Neural progenitor cell (in vitro differentiated cells): ENCODE data around the gene IRS2. TPM values are rescaled to one million over a fixed set of nuclear protein-coding genes. Genes with fewer than 3 reads are reported as not detected.
A peak's percentile ranks its signal among the peaks of the same experiment; 100 is the strongest.

Experiments used
- DNase-seq: peaks from one replicate; pipeline ENCODE4 v3.0.0-alpha.2; 2016; ENCODE audit warnings: low spot score
- H2AFZ ChIP-seq: fragments of 200-600 bp; sonication (generic); replicated peaks from 2 replicates; pipeline ENCODE4 v1.6.1; 2016; ENCODE audit warnings: antibody characterized with exemption
- H3F3A ChIP-seq: fragments of 200-600 bp; sonication (generic); 2 replicates; pipeline ENCODE4 v1.6.1; 2016; ENCODE audit warnings: antibody characterized with exemption, low read depth
- H3K27ac ChIP-seq: fragments of 200-600 bp; sonication (generic); 2 replicates; pipeline ENCODE4 v1.5.1; 2016; ENCODE audit warnings: mild to moderate bottlenecking
- H3K27me3 ChIP-seq: fragments of 200-600 bp; sonication (generic); 2 replicates; pipeline ENCODE4 v1.6.1; 2016; ENCODE audit warnings: mild to moderate bottlenecking, moderate library complexity
- H3K36me3 ChIP-seq: fragments of 200-600 bp; sonication (generic); 2 replicates; pipeline ENCODE4 v1.5.1; 2016
- H3K4me1 ChIP-seq: fragments of 200-600 bp; sonication (generic); 2 replicates; pipeline ENCODE4 v1.6.1; 2016; ENCODE audit warnings: mixed run types
- H3K4me2 ChIP-seq: fragments of 200-600 bp; sonication (generic); 2 replicates; pipeline ENCODE4 v1.6.1; 2016
- H3K4me3 ChIP-seq: fragments of 200-600 bp; sonication (generic); 2 replicates; pipeline ENCODE4 v1.5.1; 2016
- H3K79me2 ChIP-seq: fragments of 200-600 bp; sonication (generic); 2 replicates; pipeline ENCODE4 v1.6.1; 2016; ENCODE audit warnings: low read depth
- H3K9ac ChIP-seq: fragments of 200-600 bp; sonication (generic); 2 replicates; pipeline ENCODE4 v1.6.1; 2016
- H3K9me3 ChIP-seq: fragments of 200-600 bp; sonication (generic); 2 replicates; pipeline ENCODE4 v1.5.1; 2016; ENCODE audit warnings: low read depth
- H4K20me1 ChIP-seq: fragments of 200-600 bp; sonication (generic); 2 replicates; pipeline ENCODE4 v1.6.1; 2016; ENCODE audit warnings: low read depth
- H3K27ac Mint-ChIP-seq: 3 replicates; pipeline ENCODE4 v1.8.0; 2021; ENCODE audit warnings: mixed read lengths
- H3K27me3 Mint-ChIP-seq: 2 replicates; pipeline ENCODE4 v1.8.0; 2022; ENCODE audit warnings: low read depth, mild to moderate bottlenecking, inconsistent platforms, moderate library complexity, mixed read lengths; ENCODE audit not compliant: insufficient read depth
- H3K36me3 Mint-ChIP-seq: 3 replicates; pipeline ENCODE4 v1.8.0; 2021; ENCODE audit warnings: mixed read lengths
- H3K4me1 Mint-ChIP-seq: 3 replicates; pipeline ENCODE4 v1.8.0; 2021; ENCODE audit warnings: mixed read lengths
- H3K4me3 Mint-ChIP-seq: 3 replicates; pipeline ENCODE4 v1.8.0; 2021; ENCODE audit warnings: mild to moderate bottlenecking, moderate library complexity, mixed read lengths
- H3K9me3 Mint-ChIP-seq: 3 replicates; pipeline ENCODE4 v1.8.0; 2020; ENCODE audit warnings: mixed read lengths
- CTCF ChIP-seq: fragments of 200-600 bp; sonication (generic); IDR thresholded peaks from 2 replicates; pipeline ENCODE4 v1.5.1; 2017; ENCODE audit warnings: antibody characterized with exemption, mild to moderate bottlenecking
- EZH2 ChIP-seq: fragments of 200-600 bp; sonication (generic); IDR thresholded peaks from 2 replicates; pipeline ENCODE4 v1.6.1; 2017; ENCODE audit warnings: antibody characterized with exemption, mild to moderate bottlenecking, moderate library complexity
- EZH2phosphoT487 ChIP-seq: fragments of 200-600 bp; sonication (generic); IDR thresholded peaks from 2 replicates; pipeline ENCODE4 v1.6.1; 2017; ENCODE audit warnings: antibody characterized with exemption
- total RNA-seq: library from RNA; depleted of rRNA; stranded (reverse); fragments of >200 nt; gene quantifications from 2 replicates; pipeline ENCODE4 v1.2.3, GENCODE V29; 2015; ENCODE audit warnings: low replicate concordance

Gene IRS2
- total RNA-seq, 1 donor from 2014 or later: 4.2 TPM

DNA sequence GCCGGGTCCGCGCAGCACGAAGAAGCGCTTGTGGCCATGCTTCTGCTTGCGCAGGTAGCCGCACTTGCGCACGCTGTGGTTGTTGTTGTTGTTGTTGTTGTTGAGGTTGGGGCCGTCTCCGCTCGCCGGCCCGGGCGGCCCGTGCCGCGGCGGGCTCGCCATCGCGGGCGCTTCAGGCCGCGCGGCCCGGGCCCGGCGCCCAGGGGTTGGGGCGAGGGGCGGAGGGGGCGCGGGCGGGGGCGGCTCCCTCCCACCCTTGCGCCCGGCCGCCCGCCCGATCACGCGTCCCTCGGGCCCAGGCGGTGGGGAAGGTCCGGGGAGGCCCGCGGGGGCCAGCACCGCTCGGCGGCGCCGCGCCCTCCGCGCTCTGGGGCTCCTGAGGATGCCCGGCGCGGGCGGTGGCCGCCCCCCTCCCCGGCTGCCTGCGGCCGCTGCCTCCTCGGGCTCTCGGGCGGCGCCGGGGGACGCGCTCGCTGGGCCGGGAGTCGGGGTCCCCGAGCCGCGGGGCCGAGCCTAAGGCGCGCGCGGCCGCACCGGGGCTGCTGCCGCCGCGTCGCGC lies 412 bp downstream of the IRS2 start:
- Histone ChIP-seq H3K9me3 (no peaks in the 10 kb centered on the region), H3K27ac (no peak overlapping the region), H3K4me2 (peak overlapping the region; percentile 77), H4K20me1 (peaks cover 36% of the 10 kb centered on the region), H3K27me3 (peaks cover 27% of the 10 kb centered on the region), H3F3A (peaks cover 21% of the 10 kb centered on the region), H3K9ac (no peak overlapping the region), H3K79me2 (peaks cover 33% of the 10 kb centered on the region), H3K4me1 (peaks cover 12% of the 10 kb centered on the region), H3K36me3 (no peaks in the 10 kb centered on the region), H2AFZ (peak overlapping the region; percentile 87), H3K4me3 (peak overlapping the region; percentile 95)
- Mint-ChIP-seq H3K36me3 (peaks cover 9% of the 10 kb centered on the region), H3K27me3 (peaks cover 2% of the 10 kb centered on the region), H3K9me3 (no peaks in the 10 kb centered on the region), H3K4me3 (peak overlapping the region; percentile 81), H3K4me1 (peaks cover 11% of the 10 kb centered on the region), H3K27ac (no peak overlapping the region)
- no peak for DNase-seq
- no peak for TF ChIP-seq EZH2
- no peak for TF ChIP-seq EZH2phosphoT487

DNA sequence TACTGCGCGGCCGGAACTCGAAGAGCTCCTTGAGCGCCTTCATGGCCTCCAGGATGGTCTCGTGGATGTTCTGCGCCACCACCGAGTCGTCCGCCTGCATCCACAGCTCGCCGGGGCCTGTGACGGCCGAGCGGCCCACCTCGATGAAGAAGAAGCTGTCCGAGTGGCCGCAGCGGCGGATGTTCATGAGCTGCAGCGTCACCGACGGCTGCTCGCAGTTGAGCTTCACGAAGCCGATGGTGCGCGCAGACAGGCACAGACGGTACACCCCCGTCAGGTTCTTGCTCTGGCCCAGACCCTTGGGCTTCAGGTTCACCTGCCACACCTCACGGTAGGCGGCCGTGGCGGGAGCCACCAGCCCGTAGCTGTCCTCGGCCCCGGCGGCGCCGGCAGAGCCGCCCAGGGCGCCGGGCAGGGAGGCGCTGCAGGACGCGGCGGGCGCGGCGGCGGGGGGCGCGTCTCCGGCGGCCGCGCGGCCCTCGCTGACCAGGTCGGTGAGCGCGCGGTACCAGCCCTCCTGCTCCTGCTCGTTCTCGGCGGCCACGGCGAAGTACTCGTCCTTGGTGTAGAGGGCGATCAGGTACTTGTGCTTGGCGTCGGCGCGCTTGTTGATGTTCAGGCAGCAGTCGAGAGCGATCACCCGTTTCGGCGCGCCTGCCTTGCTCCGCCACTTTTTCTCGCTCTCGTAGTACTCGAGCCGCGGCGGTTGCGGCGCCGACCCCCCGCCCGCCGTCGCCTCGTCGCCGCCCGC lies 1.1 kb downstream of the IRS2 start:
- Histone ChIP-seq H3K36me3 (no peaks in the 10 kb centered on the region), H3K9ac (no peak overlapping the region), H3K79me2 (peaks cover 40% of the 10 kb centered on the region), H3K4me3 (peak overlapping the region; percentile 95), H3K4me1 (peaks cover 19% of the 10 kb centered on the region), H2AFZ (peak overlapping the region; percentile 87), H3F3A (peaks cover 21% of the 10 kb centered on the region), H3K27me3 (peaks cover 27% of the 10 kb centered on the region), H4K20me1 (peaks cover 43% of the 10 kb centered on the region), H3K4me2 (peak overlapping the region; percentile 77), H3K27ac (no peak overlapping the region), H3K9me3 (no peaks in the 10 kb centered on the region)
- peak; percentile 39 for TF ChIP-seq EZH2
- TF ChIP-seq EZH2phosphoT487: no peak
- TF ChIP-seq CTCF: no peak
- peaks cover 14% of the 10 kb centered on the region for H3K36me3 Mint-ChIP-seq
- peaks cover 2% of the 10 kb centered on the region for H3K27me3 Mint-ChIP-seq
- H3K9me3 Mint-ChIP-seq: no peaks in the 10 kb centered on the region
- H3K27ac Mint-ChIP-seq: no peak overlapping the region
- peak; percentile 66 for DNase-seq
- H3K4me1 Mint-ChIP-seq: peaks cover 14% of the 10 kb centered on the region
- peak overlapping the region; percentile 84 for H3K4me3 Mint-ChIP-seq

DNA sequence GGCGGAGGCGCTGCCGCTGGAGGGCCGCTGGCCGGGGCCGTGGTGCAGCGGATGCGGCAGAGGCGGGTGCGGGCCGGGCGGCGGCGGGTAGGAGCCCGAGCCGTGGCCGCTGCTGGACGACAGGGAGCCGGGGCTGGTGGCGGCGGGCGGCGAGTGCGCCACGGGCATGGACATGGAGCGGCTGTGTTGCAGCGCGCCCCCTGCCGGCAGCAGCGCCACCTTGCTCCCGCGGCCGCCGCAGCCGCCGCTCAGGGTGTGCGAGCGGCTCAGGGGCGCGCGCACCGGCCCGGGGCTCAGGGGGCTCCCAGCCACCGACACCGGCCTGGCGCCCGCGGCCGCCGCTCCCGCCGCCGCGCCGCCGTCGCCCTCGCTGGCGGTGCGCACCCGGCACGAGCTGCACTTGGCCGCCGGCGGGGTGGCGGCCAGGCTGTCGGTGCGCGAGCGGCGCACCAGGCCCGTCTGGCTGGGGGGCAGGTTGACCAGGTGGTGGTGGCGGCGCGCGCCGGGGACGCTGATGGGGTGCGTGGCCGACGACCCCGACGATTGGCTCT lies 1.7 kb downstream of the IRS2 start:
- peaks cover 23% of the 10 kb centered on the region for H3F3A ChIP-seq
- no peak overlapping the region for H3K27ac ChIP-seq
- no peak overlapping the region for H3K27ac Mint-ChIP-seq
- no peaks in the 10 kb centered on the region for H3K9me3 Mint-ChIP-seq
- H3K27me3 Mint-ChIP-seq: peaks cover 2% of the 10 kb centered on the region
- peaks cover 20% of the 10 kb centered on the region for H3K4me1 Mint-ChIP-seq
- peak overlapping the region; percentile 84 for H3K4me3 Mint-ChIP-seq
- DNase-seq: peak; percentile 93
- H3K9ac ChIP-seq: no peak overlapping the region
- no peak overlapping the region for H2AFZ ChIP-seq
- no peaks in the 10 kb centered on the region for H3K36me3 ChIP-seq
- peaks cover 14% of the 10 kb centered on the region for H3K36me3 Mint-ChIP-seq
- H3K4me3 ChIP-seq: peak overlapping the region; percentile 95
- peak overlapping the region; percentile 84 for H3K4me2 ChIP-seq
- peaks cover 46% of the 10 kb centered on the region for H3K79me2 ChIP-seq
- H3K4me1 ChIP-seq: peaks cover 24% of the 10 kb centered on the region
- no peaks in the 10 kb centered on the region for H3K9me3 ChIP-seq
- peaks cover 49% of the 10 kb centered on the region for H4K20me1 ChIP-seq
- peaks cover 27% of the 10 kb centered on the region for H3K27me3 ChIP-seq
- peak; percentile 59 for TF ChIP-seq CTCF
- TF ChIP-seq EZH2: no peak
